Body of pancreas (tissue), 4 donors: ENCODE measurements around the gene ASTN2. TPM values are rescaled to one million over a fixed set of nuclear protein-coding genes. Genes with fewer than 3 reads are reported as not detected.

Experiments
- ATAC-seq: fragments of 150-250 bp; one replicate; pipeline ENCODE4 v1.9.1; 2016
- DNase-seq, 4 donors: peaks; one replicate each; pipeline ENCODE4 v3.0.0-alpha.2; 2019
- H3K27ac ChIP-seq, 4 donors: fragments of 200-600 bp; sonication (generic); 1 replicate in 3 of 4; 2 replicates in 1 of 4; pipeline versions ENCODE4 v1.5.1 to v1.6.1; 2016 to 2019; ENCODE audit warnings: mild to moderate bottlenecking in 1 of 4, mixed read lengths in 1 of 4, moderate library complexity in 1 of 4
- H3K27me3 ChIP-seq, 2 donors: fragments of 200-600 bp; sonication (generic); one replicate each; pipeline ENCODE4 v1.6.0; 2016; ENCODE audit warnings: mild to moderate bottlenecking in 1 of 2
- H3K36me3 ChIP-seq, 2 donors: fragments of 200-600 bp; sonication (generic); replicated peaks in 1 of 2; 2 replicates each; pipeline ENCODE4 v1.5.1; 2016; ENCODE audit warnings: low read depth in 2 of 2; ENCODE audit not compliant: insufficient read depth in 1 of 2
- H3K4me1 ChIP-seq: fragments of 200-600 bp; sonication (generic); one replicate; pipeline ENCODE4 v1.6.0; 2016
- H3K4me3 ChIP-seq, 2 donors: fragments of 200-600 bp; sonication (generic); 1 replicate in 1 of 2; 2 replicates in 1 of 2; pipeline ENCODE4 v1.5.1; 2016 to 2019
- H3K9me3 ChIP-seq, 3 donors: fragments of 200-600 bp; sonication (generic); 1 replicate in 2 of 3; 2 replicates in 1 of 3; pipeline ENCODE4 v1.5.1; 2016
- CTCF ChIP-seq, 7 experiments: fragments of 450-650 bp in 4 of 7; fragments of 200-600 bp in 3 of 7; sonication (generic) in 3 of 7; IDR thresholded peaks; one replicate each; pipeline ENCODE4 v1.5.1; 2016 to 2019; ENCODE audit warnings: antibody characterized with exemption in 7 of 7
- POLR2A ChIP-seq, 3 donors: fragments of 450-650 bp; IDR thresholded peaks; one replicate each; pipeline ENCODE4 v1.6.1; 2016; ENCODE audit warnings: antibody characterized with exemption in 3 of 3, mild to moderate bottlenecking in 2 of 3
- WGBS, 2 donors: methylation state at CpG; one replicate each; pipeline ENCODE4 v1.1.5; 2017; 5-methylcytosine and 5-hydroxymethylcytosine counted together
- intact Hi-C: fragments of 100-400 bp; cut with DNase I; formaldehyde crosslinking; loops from one replicate; pipeline ENCODE4 v1.15.1; 2023
- total RNA-seq, 2 donors: library from RNA; depleted of rRNA; stranded (reverse); fragments of >200 nt; gene quantifications; one replicate each; pipeline ENCODE4 v1.1.0, GENCODE V29; 2016

Gene ASTN2
- total RNA-seq, 2 donors from 2014 or later = 8.2 to 9.6 TPM

GRCh38 chr9:117306032-117306431 lies 108.8 kb downstream of the ASTN2 start:
- Histone ChIP-seq H3K27ac (no peak overlapping the region), H3K36me3 (no peaks in the 10 kb centered on the region), H3K9me3 (no peaks in the 10 kb centered on the region), H3K4me3 (no peak overlapping the region), H3K27me3 (no peaks in the 10 kb centered on the region), H3K4me1 (no peaks in the 10 kb centered on the region)
- no peak for ATAC-seq
- no peak for TF ChIP-seq POLR2A (IDR thresholded peaks at IDR 0.05)
- TF ChIP-seq CTCF (IDR thresholded peaks at IDR 0.05) = no peak
- 82 to 97% methylated on average over 3 of the region's 3 CpGs for WGBS, 2 donors
- DNase-seq = no peak
- intact Hi-C loops = no loop called here

GRCh38 chr9:117305454-117305853 lies 109.4 kb downstream of the ASTN2 start:
- H3K4me3 ChIP-seq = no peak overlapping the region
- intact Hi-C loops = no loop called here
- no peak for TF ChIP-seq POLR2A (IDR thresholded peaks at IDR 0.05)
- no peak for TF ChIP-seq CTCF (IDR thresholded peaks at IDR 0.05)
- DNase-seq (no peak), ATAC-seq (no peak)
- H3K27ac ChIP-seq = no peak overlapping the region
- no peaks in the 10 kb centered on the region for H3K9me3 ChIP-seq
- no peaks in the 10 kb centered on the region for H3K27me3 ChIP-seq
- no peaks in the 10 kb centered on the region for H3K4me1 ChIP-seq
- WGBS, 2 donors = 46 to 62% methylated on average over 2 of the region's 2 CpGs
- H3K36me3 ChIP-seq = no peaks in the 10 kb centered on the region

GRCh38 chr9:117304549-117304948 lies 110.3 kb downstream of the ASTN2 start:
- ATAC-seq (no peak), DNase-seq (no peak)
- Histone ChIP-seq H3K36me3 (no peaks in the 10 kb centered on the region), H3K9me3 (no peaks in the 10 kb centered on the region), H3K4me3 (no peak overlapping the region), H3K27ac (no peak overlapping the region), H3K27me3 (no peaks in the 10 kb centered on the region), H3K4me1 (no peaks in the 10 kb centered on the region)
- intact Hi-C loops = no loop called here
- TF ChIP-seq CTCF (IDR thresholded peaks at IDR 0.05) = no peak
- no peak for TF ChIP-seq POLR2A (IDR thresholded peaks at IDR 0.05)
- WGBS, 2 donors = 59 to 67% methylated on average over 5 of the region's 5 CpGs

GRCh38 chr9:117303643-117304230 lies 111.1 kb downstream of the ASTN2 start:
- ATAC-seq = no peak
- intact Hi-C loops = no loop called here
- Histone ChIP-seq H3K4me3 (no peak overlapping the region), H3K27ac (no peak overlapping the region), H3K4me1 (no peaks in the 10 kb centered on the region), H3K9me3 (no peaks in the 10 kb centered on the region), H3K27me3 (no peaks in the 10 kb centered on the region), H3K36me3 (no peaks in the 10 kb centered on the region)
- no peak for DNase-seq
- TF ChIP-seq CTCF (IDR thresholded peaks at IDR 0.05) (no peak), POLR2A (IDR thresholded peaks at IDR 0.05) (no peak)
- 78 to 92% methylated on average over 5 of the region's 5 CpGs for WGBS, 2 donors

GRCh38 chr9:117302487-117302886 lies 112.4 kb downstream of the ASTN2 start:
- no peaks in the 10 kb centered on the region for H3K27me3 ChIP-seq
- intact Hi-C loops = no loop called here
- H3K27ac ChIP-seq = no peak overlapping the region
- ATAC-seq = no peak
- no peaks in the 10 kb centered on the region for H3K4me1 ChIP-seq
- TF ChIP-seq CTCF (IDR thresholded peaks at IDR 0.05) (no peak), POLR2A (IDR thresholded peaks at IDR 0.05) (no peak)
- DNase-seq = no peak
- H3K4me3 ChIP-seq = no peak overlapping the region
- 81 to 85% methylated on average over 2 of the region's 2 CpGs for WGBS, 2 donors
- H3K9me3 ChIP-seq = no peaks in the 10 kb centered on the region
- no peaks in the 10 kb centered on the region for H3K36me3 ChIP-seq
